Measurements from ENCODE around the gene ALCAM. TPM values are rescaled to one million over a fixed set of nuclear protein-coding genes. Genes with fewer than 3 reads are reported as not detected.

The ALCAM gene
- total and polyA plus RNA-seq, 2 donors (not counting 1 experiment from before 2014, with no cell fraction given) = 6.2 to 23.8 TPM

DNA sequence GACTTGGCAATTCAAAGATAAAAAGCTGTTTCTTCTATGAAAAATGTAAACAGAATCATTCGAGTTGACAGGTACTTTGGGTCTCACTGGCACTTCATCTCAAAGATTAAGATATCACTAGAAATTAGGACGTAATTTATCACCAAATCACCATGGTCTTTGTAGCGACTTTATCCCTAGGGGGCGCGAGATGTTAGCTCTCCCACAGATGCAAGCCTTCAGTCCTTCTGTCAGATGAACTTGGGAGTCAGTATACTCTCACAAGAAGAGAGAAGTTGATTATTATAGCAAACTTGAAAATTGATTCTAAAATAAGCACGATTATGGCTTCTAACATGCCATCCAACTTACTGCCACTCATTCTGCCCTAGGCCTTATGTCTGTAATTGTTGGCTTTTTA is 150.3 kb downstream of the ALCAM start:
- Mint-ChIP-seq H3K4me1 (peaks cover 4% of the 10 kb centered on the region), H3K4me3 (no peak overlapping the region), H3K27me3 (no peaks in the 10 kb centered on the region), H3K9me3 (ENCODE audit: insufficient read depth) (no peaks in the 10 kb centered on the region), H3K27ac (no peak overlapping the region)
- H3K27ac ChIP-seq (ENCODE audit: low read length in 2 of 2) = no peak overlapping the region
- no peaks in the 10 kb centered on the region for H3K79me2 ChIP-seq (ENCODE audit: control insufficient read depth, insufficient read depth, low read length)
- no peaks in the 10 kb centered on the region for H3K27me3 ChIP-seq (replicated peaks in 1 of 4; ENCODE audit: control extremely low read depth in 1 of 4, control insufficient read depth in 3 of 4, insufficient read depth in 4 of 4, low read length in 3 of 4)
- ATAC-seq (ENCODE audit: low read depth) (no peak), DNase-seq (no peak)
- no peak overlapping the region for H2AFZ ChIP-seq (ENCODE audit: insufficient read depth, low read depth, low read length, poor library complexity, severe bottlenecking)
- intact Hi-C loops (cut with micrococcal nuclease) = no loop called here
- H3K4me1 ChIP-seq (ENCODE audit: control insufficient read depth in 2 of 2, insufficient read depth in 2 of 2, low read length in 2 of 2) = no peaks in the 10 kb centered on the region
- no peak overlapping the region for H3K4me3 ChIP-seq (ENCODE audit: control extremely low read depth in 1 of 5, extremely low read depth in 1 of 5, insufficient read depth in 1 of 5, low read depth in 2 of 5, low read length in 4 of 5)
- H3K9me3 ChIP-seq (ENCODE audit: control extremely low read depth in 1 of 3, control insufficient read depth in 2 of 3, insufficient read depth in 1 of 3, low read length in 2 of 3) = no peaks in the 10 kb centered on the region
- WGBS (ENCODE audit: insufficient coverage) = 97% methylated on average over 5 of the region's 6 CpGs
- no peak overlapping the region for H3K9ac ChIP-seq (ENCODE audit: low read length)
- no peak for TF ChIP-seq EZH2 (IDR thresholded peaks at IDR 0.05; ENCODE audit: borderline replicate concordance, insufficient read depth, low read depth, low read length, poor library complexity, severe bottlenecking)
- TF ChIP-seq, protein P1, sequence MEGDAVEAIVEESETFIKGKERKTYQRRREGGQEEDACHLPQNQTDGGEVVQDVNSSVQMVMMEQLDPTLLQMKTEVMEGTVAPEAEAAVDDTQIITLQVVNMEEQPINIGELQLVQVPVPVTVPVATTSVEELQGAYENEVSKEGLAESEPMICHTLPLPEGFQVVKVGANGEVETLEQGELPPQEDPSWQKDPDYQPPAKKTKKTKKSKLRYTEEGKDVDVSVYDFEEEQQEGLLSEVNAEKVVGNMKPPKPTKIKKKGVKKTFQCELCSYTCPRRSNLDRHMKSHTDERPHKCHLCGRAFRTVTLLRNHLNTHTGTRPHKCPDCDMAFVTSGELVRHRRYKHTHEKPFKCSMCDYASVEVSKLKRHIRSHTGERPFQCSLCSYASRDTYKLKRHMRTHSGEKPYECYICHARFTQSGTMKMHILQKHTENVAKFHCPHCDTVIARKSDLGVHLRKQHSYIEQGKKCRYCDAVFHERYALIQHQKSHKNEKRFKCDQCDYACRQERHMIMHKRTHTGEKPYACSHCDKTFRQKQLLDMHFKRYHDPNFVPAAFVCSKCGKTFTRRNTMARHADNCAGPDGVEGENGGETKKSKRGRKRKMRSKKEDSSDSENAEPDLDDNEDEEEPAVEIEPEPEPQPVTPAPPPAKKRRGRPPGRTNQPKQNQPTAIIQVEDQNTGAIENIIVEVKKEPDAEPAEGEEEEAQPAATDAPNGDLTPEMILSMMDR (IDR thresholded peaks at IDR 0.05) = no peak
- ChIA-PET CTCF (interaction anchor here (0.8 to 4.3 kb wide), 9 partner anchors 11 to 1415 kb away, joined by 3 to 30 read pairs (median 10); no protein-coding TSS in a partner anchor), POLR2A (no interaction called here)
- H4K20me1 ChIP-seq (ENCODE audit: control insufficient read depth, insufficient read depth, low read length, poor library complexity, severe bottlenecking) = no peaks in the 10 kb centered on the region
- no peak overlapping the region for H3K4me2 ChIP-seq (replicated peaks; ENCODE audit: low read depth, low read length, poor library complexity, severe bottlenecking)
- no peaks in the 10 kb centered on the region for H3K36me3 ChIP-seq (replicated peaks in 1 of 2; ENCODE audit: control extremely low read depth in 1 of 2, control insufficient read depth in 1 of 2, extremely low read depth in 1 of 2, insufficient read depth in 2 of 2, low read length in 1 of 2)

DNA sequence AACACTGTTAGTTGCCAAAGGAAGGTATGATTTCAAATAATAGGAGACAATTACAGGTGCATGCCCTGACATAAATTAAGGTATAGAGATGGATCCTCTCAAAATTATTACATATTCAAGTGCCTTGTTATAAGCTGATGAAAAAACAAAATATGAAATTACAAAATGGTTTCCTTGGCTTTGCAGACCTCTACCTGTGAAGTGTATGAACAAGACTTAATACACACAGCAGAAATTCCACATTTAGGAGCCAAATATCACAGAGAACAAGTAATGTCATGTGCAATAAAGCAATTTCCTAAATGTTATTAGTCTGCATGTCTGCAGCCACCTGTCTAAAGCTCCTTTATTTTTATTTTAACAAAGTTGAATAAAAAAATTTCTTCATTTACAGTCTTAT is 151.5 kb downstream of the ALCAM start:
- H3K4me2 ChIP-seq (replicated peaks; ENCODE audit: low read depth, low read length, poor library complexity, severe bottlenecking) = no peak overlapping the region

More for the DNA sequence above, 151.5 kb downstream of the ALCAM start:
- TF ChIP-seq, protein P1 (IDR thresholded peaks at IDR 0.05) = no peak
- TF ChIP-seq EZH2 (IDR thresholded peaks at IDR 0.05; ENCODE audit: borderline replicate concordance, insufficient read depth, low read depth, low read length, poor library complexity, severe bottlenecking) = no peak
- Histone ChIP-seq H3K27me3 (replicated peaks in 1 of 4; ENCODE audit: control extremely low read depth in 1 of 4, control insufficient read depth in 3 of 4, insufficient read depth in 4 of 4, low read length in 3 of 4) (no peaks in the 10 kb centered on the region), H3K27ac (ENCODE audit: low read length in 2 of 2) (no peak overlapping the region), H3K9ac (ENCODE audit: low read length) (no peak overlapping the region), H3K9me3 (ENCODE audit: control extremely low read depth in 1 of 3, control insufficient read depth in 2 of 3, insufficient read depth in 1 of 3, low read length in 2 of 3) (no peaks in the 10 kb centered on the region), H2AFZ (ENCODE audit: insufficient read depth, low read depth, low read length, poor library complexity, severe bottlenecking) (no peak overlapping the region), H3K4me1 (ENCODE audit: control insufficient read depth in 2 of 2, insufficient read depth in 2 of 2, low read length in 2 of 2) (no peaks in the 10 kb centered on the region), H3K4me3 (ENCODE audit: control extremely low read depth in 1 of 5, extremely low read depth in 1 of 5, insufficient read depth in 1 of 5, low read depth in 2 of 5, low read length in 4 of 5) (no peak overlapping the region), H3K36me3 (replicated peaks in 1 of 2; ENCODE audit: control extremely low read depth in 1 of 2, control insufficient read depth in 1 of 2, extremely low read depth in 1 of 2, insufficient read depth in 2 of 2, low read length in 1 of 2) (no peaks in the 10 kb centered on the region), H4K20me1 (ENCODE audit: control insufficient read depth, insufficient read depth, low read length, poor library complexity, severe bottlenecking) (no peaks in the 10 kb centered on the region), H3K79me2 (ENCODE audit: control insufficient read depth, insufficient read depth, low read length) (no peaks in the 10 kb centered on the region)
- Mint-ChIP-seq H3K9me3 (ENCODE audit: insufficient read depth) (no peaks in the 10 kb centered on the region), H3K27me3 (no peaks in the 10 kb centered on the region), H3K4me1 (peaks cover 4% of the 10 kb centered on the region), H3K27ac (no peak overlapping the region), H3K4me3 (no peak overlapping the region)
- no peak for ATAC-seq (ENCODE audit: low read depth)
- intact Hi-C loops (cut with micrococcal nuclease) = loop anchor here (1.0 to 2.0 kb wide), 3 partner anchors 151 to 1091 kb away; partner anchors contain the start of gene ALCAM
- ChIA-PET POLR2A (no interaction called here), CTCF (interaction anchor here (0.6 to 4.3 kb wide), 16 partner anchors 10 to 1416 kb away, joined by 3 to 30 read pairs (median 4); no protein-coding TSS in a partner anchor)
- no peak for DNase-seq

All from B cell (primary cell).